ENCODE data around the gene COLEC11.
A peak's percentile ranks its signal among the peaks of the same experiment; 100 is the strongest.
"Not testable (repeated sequence)": the region's sequence is repeated elsewhere in the genome, so short reads cannot be mapped to it uniquely, and the experiment has no call there.

Gene COLEC11

DNA sequence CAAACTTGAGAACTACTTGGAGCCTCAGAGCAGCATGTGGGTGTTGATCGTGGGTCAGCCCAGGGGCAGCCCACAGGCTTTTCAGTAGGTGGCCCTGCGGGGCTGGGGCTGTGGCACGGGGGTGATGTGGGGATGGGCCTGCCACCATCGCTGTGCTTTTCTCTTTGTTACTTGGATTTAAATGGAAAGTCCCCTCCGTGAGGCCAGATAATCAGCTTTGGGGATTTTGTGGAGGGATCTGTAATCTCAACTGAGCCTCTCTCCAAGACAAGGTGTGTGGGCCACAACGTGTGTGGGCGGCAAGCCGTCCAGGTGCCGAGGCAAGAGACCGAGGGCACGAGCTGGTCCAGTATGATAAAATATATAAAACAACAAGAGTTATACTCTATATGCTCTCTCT lies 16.7 kb downstream of the COLEC11 start:
- peaks cover 13% of the 10 kb centered on the region for H3K9me3 Mint-ChIP-seq
- H3K4me3 Mint-ChIP-seq = no peak overlapping the region
- peaks cover 7% of the 10 kb centered on the region for H3K4me1 Mint-ChIP-seq
- H3K27ac Mint-ChIP-seq = peak overlapping the region in 1 of 3 experiments; percentile 47
- TF ChIP-seq, protein P1, sequence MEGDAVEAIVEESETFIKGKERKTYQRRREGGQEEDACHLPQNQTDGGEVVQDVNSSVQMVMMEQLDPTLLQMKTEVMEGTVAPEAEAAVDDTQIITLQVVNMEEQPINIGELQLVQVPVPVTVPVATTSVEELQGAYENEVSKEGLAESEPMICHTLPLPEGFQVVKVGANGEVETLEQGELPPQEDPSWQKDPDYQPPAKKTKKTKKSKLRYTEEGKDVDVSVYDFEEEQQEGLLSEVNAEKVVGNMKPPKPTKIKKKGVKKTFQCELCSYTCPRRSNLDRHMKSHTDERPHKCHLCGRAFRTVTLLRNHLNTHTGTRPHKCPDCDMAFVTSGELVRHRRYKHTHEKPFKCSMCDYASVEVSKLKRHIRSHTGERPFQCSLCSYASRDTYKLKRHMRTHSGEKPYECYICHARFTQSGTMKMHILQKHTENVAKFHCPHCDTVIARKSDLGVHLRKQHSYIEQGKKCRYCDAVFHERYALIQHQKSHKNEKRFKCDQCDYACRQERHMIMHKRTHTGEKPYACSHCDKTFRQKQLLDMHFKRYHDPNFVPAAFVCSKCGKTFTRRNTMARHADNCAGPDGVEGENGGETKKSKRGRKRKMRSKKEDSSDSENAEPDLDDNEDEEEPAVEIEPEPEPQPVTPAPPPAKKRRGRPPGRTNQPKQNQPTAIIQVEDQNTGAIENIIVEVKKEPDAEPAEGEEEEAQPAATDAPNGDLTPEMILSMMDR (IDR thresholded peaks at IDR 0.05; ENCODE audit: unreplicated experiment in 3 of 3) = no peak
- peaks cover 3% of the 10 kb centered on the region for H3K27me3 Mint-ChIP-seq (ENCODE audit: low read depth)
- peaks cover 3% of the 10 kb centered on the region for H3K36me3 Mint-ChIP-seq (ENCODE audit: low read depth)

DNA sequence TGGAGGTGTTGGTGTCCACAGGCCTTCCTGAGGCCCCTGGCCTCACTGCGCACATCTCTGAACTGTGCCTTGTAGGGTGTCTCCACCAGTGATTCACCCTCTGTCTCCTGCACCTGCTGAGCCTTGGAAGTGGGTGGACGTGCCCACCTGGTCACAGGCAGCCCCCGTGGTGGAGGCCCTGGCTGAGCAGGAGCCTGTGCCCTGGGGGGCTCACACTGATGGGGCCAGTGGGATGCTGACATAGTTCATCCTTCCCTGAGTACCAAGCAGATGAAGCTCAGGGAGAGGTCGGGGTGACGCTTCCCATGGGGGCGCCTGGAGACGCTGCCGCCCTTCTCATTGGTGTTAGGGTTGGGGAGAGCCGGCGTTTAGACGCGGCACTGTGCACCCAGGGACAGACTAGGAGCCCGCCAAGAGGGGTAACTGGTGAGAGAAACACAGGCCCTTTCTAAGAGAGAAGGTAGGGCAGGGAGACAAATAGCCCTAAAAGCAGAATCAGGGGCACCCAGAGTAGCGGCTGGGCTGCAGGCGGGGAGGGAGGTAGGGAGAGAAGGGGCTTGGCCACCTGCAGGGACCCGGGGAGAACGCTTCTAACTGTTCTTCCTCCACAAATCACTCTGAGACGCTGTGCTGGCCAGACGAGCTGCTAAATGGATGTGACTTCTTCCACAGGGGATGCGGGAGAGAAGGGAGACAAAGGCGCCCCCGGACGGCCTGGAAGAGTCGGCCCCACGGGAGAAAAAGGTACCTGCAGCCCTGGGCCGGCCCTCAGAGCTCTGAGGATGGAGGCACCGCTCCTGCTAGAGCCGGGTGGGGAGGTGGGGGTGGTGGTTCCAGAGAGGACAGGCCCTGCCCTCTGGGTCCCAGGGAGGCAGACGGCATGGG lies 18.0 kb downstream of the COLEC11 start:
- peaks cover 8% of the 10 kb centered on the region for H3K36me3 Mint-ChIP-seq (ENCODE audit: low read depth)
- peaks cover 21% of the 10 kb centered on the region for H3K9me3 Mint-ChIP-seq
- TF ChIP-seq, protein P1 (IDR thresholded peaks at IDR 0.05; ENCODE audit: unreplicated experiment in 3 of 3) = no peak
- no peak overlapping the region for H3K4me3 Mint-ChIP-seq
- peaks cover 5% of the 10 kb centered on the region for H3K4me1 Mint-ChIP-seq
- H3K27ac Mint-ChIP-seq = no peak overlapping the region
- peaks cover 3% of the 10 kb centered on the region for H3K27me3 Mint-ChIP-seq (ENCODE audit: low read depth)

DNA sequence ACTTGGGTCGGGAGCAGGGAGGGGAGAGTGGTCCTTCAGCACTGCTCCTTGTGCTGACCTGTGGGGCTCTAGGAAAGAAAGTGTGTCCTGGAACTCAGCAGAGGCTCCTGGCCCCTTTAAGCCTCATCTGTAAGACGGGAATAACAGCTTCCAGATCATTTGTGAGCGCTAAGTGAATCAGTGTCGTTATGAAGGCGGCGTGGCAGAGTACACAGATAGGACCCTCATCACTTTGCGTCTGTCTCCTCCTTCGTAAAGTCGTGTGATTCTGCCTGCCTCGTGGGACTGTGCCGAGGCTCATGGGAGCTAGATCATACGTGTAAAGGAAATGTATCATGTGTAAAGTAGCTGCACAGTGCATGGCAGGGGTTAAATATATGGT lies 18.6 kb downstream of the COLEC11 start:
- H3K9me3 Mint-ChIP-seq = peaks cover 26% of the 10 kb centered on the region
- H3K36me3 Mint-ChIP-seq (ENCODE audit: low read depth) = peaks cover 10% of the 10 kb centered on the region

DNA sequence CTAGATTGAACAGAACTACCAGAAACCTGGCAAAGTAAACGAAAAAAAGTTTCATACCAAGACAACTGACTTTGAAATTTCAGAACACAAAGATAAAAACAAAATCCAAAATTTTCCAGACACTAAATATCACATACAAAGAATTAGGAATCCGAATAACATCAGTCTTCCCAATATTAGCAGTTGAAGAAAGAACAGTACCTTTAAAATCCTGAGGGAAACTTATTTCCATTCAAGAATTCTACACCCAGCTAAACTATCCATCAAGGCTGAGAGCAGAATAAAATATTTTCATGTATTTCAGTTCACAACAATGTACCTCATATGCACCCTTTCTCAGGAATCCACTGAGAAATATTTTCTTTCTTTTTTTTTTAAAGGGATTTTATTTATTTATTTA lies 19.8 kb downstream of the COLEC11 start:
- peaks cover 29% of the 10 kb centered on the region for H3K9me3 Mint-ChIP-seq

More for the DNA sequence above, 18.6 kb downstream of the COLEC11 start:
- no peaks in the 10 kb centered on the region for H3K4me1 Mint-ChIP-seq
- TF ChIP-seq, protein P1 (IDR thresholded peaks at IDR 0.05; ENCODE audit: unreplicated experiment in 3 of 3) = no peak
- H3K4me3 Mint-ChIP-seq = no peak overlapping the region
- no peak overlapping the region for H3K27ac Mint-ChIP-seq
- peaks cover 3% of the 10 kb centered on the region for H3K27me3 Mint-ChIP-seq (ENCODE audit: low read depth)

DNA sequence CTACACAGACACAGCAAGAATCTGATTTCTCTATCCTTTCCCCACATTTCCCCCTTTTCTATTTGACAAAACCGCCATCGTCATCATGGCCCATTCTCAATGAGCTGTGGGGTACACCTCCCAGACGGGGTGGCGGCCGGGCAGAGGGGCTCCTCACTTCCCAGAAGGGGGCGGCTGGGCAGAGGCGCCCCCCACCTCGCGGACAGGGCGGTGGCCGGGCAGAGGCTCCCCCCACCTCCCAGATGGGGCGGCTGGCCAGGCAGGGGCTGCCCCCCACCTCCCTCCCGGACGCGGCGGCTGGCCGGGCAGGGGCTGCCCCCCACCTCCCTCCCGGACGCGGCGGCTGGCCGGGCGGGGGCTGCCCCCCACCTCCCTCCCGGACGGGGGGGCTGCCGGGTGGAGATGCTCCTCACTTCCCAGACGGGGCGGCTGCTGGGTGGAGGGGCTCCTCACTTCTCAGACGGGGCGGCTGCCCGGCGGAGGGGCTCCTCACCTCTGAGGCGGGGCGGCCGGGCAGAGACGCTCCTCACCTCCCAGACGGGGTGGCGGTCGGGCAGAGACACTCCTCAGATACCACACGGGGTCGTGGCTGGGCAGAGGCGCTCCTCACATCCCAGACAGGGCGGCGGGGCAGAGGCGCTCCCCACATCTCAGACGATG lies 20.8 kb downstream of the COLEC11 start:
- H3K36me3 Mint-ChIP-seq (ENCODE audit: low read depth); H3K27me3 Mint-ChIP-seq (ENCODE audit: low read depth); H3K27ac Mint-ChIP-seq; H3K4me3 Mint-ChIP-seq; H3K4me1 Mint-ChIP-seq: not testable (repeated sequence)
- peaks cover 29% of the 10 kb centered on the region for H3K9me3 Mint-ChIP-seq

More for the DNA sequence above, 19.8 kb downstream of the COLEC11 start:
- not testable (repeated sequence) for H3K36me3 Mint-ChIP-seq (ENCODE audit: low read depth); H3K27ac Mint-ChIP-seq; H3K4me3 Mint-ChIP-seq; H3K4me1 Mint-ChIP-seq; H3K27me3 Mint-ChIP-seq (ENCODE audit: low read depth)

DNA sequence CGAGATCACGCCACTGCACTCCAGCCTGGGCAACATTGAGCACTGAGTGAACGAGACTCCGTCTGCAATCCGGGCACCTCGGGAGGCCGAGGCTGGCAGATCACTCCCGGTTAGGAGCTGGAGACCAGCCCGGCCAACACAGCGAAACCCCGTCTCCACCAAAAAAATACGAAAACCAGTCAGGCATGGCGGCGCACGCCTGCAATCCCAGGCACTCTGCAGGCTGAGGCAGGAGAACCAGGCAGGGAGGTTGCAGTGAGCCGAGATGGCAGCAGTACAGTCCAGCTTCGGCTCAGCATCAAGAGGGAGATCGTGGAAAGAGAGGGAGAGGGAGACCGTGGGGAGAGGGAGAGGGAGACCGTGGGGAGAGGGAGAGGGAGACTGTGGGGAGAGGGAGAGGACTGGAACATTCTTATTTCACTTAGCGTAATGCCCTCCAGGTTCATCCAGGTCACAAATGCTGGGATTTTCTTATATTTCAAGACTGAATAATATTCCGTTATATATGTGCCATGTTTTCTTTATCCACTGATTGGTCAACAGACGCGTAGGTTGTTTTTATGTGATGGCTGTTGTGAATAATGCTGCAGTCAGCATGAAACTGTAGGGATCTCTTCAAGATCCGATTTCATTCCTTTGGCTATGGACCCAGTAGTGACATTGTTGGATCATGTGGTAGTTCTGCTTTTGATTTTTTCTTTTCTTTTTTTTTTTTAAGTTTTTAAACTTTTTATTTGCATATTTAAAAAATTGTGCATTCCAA lies 21.7 kb downstream of the COLEC11 start:
- not testable (repeated sequence) for H3K4me3 Mint-ChIP-seq; H3K4me1 Mint-ChIP-seq; H3K36me3 Mint-ChIP-seq (ENCODE audit: low read depth); H3K27ac Mint-ChIP-seq; H3K27me3 Mint-ChIP-seq (ENCODE audit: low read depth)
- H3K9me3 Mint-ChIP-seq = peaks cover 34% of the 10 kb centered on the region

DNA sequence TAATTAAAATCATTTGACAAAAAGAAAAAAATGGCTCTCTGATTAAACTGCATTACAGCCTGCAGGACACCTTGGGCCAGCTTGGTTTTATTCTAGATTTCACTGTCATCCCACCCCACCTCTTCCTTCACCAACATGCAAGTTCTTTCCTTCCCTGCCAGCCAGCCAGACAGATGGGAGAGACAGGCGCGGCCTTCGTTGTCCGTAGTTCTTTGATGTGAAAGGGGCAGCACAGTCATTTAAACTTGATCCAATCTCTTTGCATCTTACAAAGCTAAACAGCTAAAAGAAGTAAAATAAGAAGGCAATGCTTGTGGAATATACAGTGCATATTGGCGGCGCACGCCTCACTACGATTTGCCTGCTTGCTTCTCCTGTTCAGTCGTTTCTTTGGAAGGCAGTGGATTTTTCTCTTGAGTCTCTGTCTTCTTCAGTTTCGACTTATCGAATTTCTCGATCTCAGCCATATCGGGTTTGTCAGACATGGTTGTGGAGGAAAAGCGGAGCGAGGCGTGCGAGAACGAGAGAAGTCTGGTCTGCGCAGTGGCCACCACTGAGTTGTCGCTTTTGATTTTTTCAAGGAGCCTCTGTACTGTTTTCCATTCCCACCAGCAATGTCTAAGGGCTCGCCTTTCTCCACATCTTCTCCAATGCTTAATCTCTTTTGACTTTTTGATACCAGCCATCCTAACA lies 22.4 kb downstream of the COLEC11 start:
- Mint-ChIP-seq H3K27ac (no peak overlapping the region), H3K4me3 (no peak overlapping the region), H3K36me3 (ENCODE audit: low read depth) (peaks cover 10% of the 10 kb centered on the region), H3K27me3 (ENCODE audit: low read depth) (peaks cover 3% of the 10 kb centered on the region), H3K4me1 (no peaks in the 10 kb centered on the region), H3K9me3 (peaks cover 29% of the 10 kb centered on the region)
- TF ChIP-seq, protein P1 (IDR thresholded peaks at IDR 0.05; ENCODE audit: unreplicated experiment in 3 of 3) = no peak
